PC-3 (cell line): Measurements from ENCODE around the gene CXorf58. TPM values are rescaled to one million over a fixed set of nuclear protein-coding genes. Genes with fewer than 3 reads are reported as not detected.

Experiments used
- ATAC-seq: fragments of 200-7000 bp; cut with Tn5 transposase; 2 replicates; pipeline ENCODE4 v1.9.1; 2020; ENCODE audit warnings: mild to moderate bottlenecking, moderate library complexity
- BruUV-seq: library from RNA; stranded (reverse); fragments of 400-500 nt; replicated peaks from 2 replicates; lab custom pipeline; 2021; lab: Mats Ljungman, UMichigan
- CTCF ChIA-PET: fragments of 300-600 bp; sonication (Branson Sonifier 250); formaldehyde crosslinking; loops from one replicate; lab custom pipeline; 2022; ENCODE audit warnings: antibody characterized with exemption; lab: Charles Lee
- POLR2A ChIA-PET: fragments of 300-600 bp; sonication (Branson Sonifier 250); formaldehyde crosslinking; loops from one replicate; lab custom pipeline; 2022; ENCODE audit warnings: antibody characterized with exemption; ENCODE audit not compliant: unreplicated experiment; lab: Charles Lee
- DNase-seq: peaks from one replicate; pipeline ENCODE4 v3.0.0-alpha.2; 2015
- H2AFZ ChIP-seq: fragments of 300-600 bp; sonication (generic); 2 replicates; pipeline ENCODE4 v1.6.0; 2016; ENCODE audit warnings: antibody characterized with exemption, low read length
- H3F3A ChIP-seq: fragments of 300-600 bp; sonication (generic); one replicate; pipeline ENCODE4 v1.6.0; 2017; ENCODE audit warnings: antibody characterized with exemption, low read length, control low read depth, mild to moderate bottlenecking; ENCODE audit not compliant: unreplicated experiment
- H3K27ac ChIP-seq: fragments of 300-600 bp; sonication (generic); 2 replicates; pipeline ENCODE4 v1.5.1; 2016; ENCODE audit warnings: mild to moderate bottlenecking, low read length
- H3K27me3 ChIP-seq: fragments of 300-600 bp; sonication (generic); 2 replicates; pipeline ENCODE4 v1.6.1; 2016; ENCODE audit warnings: low read length, mixed read lengths
- H3K36me3 ChIP-seq: fragments of 300-600 bp; sonication (generic); 2 replicates; pipeline ENCODE4 v1.6.1; 2016; ENCODE audit warnings: low read depth, mixed run types, low read length, mixed read lengths
- H3K4me1 ChIP-seq: fragments of 300-600 bp; sonication (generic); 2 replicates; pipeline ENCODE4 v1.5.1; 2016; ENCODE audit warnings: low read length; ENCODE audit not compliant: insufficient read depth
- H3K4me2 ChIP-seq: fragments of 300-600 bp; sonication (generic); 2 replicates; pipeline ENCODE4 v1.6.0; 2016; ENCODE audit warnings: low read length
- H3K4me3 ChIP-seq: fragments of 300-600 bp; sonication (generic); 2 replicates; pipeline ENCODE4 v1.5.1; 2016; ENCODE audit warnings: mild to moderate bottlenecking, low read length, mixed read lengths
- H3K79me2 ChIP-seq: fragments of 300-600 bp; sonication (generic); 2 replicates; pipeline ENCODE4 v1.6.1; 2017; ENCODE audit warnings: low read length, mixed read lengths
- H3K9ac ChIP-seq: fragments of 300-600 bp; sonication (generic); 2 replicates; pipeline ENCODE4 v1.6.0; 2016; ENCODE audit warnings: mild to moderate bottlenecking, low read length
- H3K9me2 ChIP-seq: fragments of 300-600 bp; sonication (generic); replicated peaks from 2 replicates; pipeline ENCODE4 v1.6.1; 2016; ENCODE audit warnings: mixed run types, low read length, mixed read lengths
- H3K9me3 ChIP-seq: fragments of 300-600 bp; sonication (generic); 2 replicates; pipeline ENCODE4 v1.6.1; 2016; ENCODE audit warnings: low read length, mixed read lengths
- H4K20me1 ChIP-seq: fragments of 300-600 bp; sonication (generic); 2 replicates; pipeline ENCODE4 v1.6.1; 2016; ENCODE audit warnings: low read length, mixed read lengths
- EZH2 ChIP-seq: fragments of 300-600 bp; sonication (generic); IDR thresholded peaks from one replicate; pipeline ENCODE4 v1.6.1; 2017; ENCODE audit warnings: antibody characterized with exemption, mild to moderate bottlenecking, low read length; ENCODE audit not compliant: unreplicated experiment
- EZH2phosphoT487 ChIP-seq: fragments of 300-600 bp; sonication (generic); IDR thresholded peaks from 2 replicates; pipeline ENCODE4 v1.6.1; 2018; ENCODE audit warnings: mild to moderate bottlenecking, antibody characterized with exemption, low read length, borderline replicate concordance
- intact Hi-C: fragments of 100-400 bp; cut with micrococcal nuclease; formaldehyde crosslinking; loops from 2 replicates; pipeline ENCODE4 v1.9.0; 2023
- total RNA-seq: library from RNA; depleted of rRNA; stranded (reverse); fragments of >200 nt; gene quantifications from 2 replicates; pipeline ENCODE4 v1.2.3, GENCODE V29; 2014
- TF ChIP-seq, protein P1 (sequence below): fragments of 300-600 bp; sonication (generic); conservative IDR thresholded peaks from 2 replicates; pipeline ENCODE4 v1.5.1; 2017; ENCODE audit warnings: antibody characterized with exemption, low read depth, mild to moderate bottlenecking, low read length

The CXorf58 gene
- total RNA-seq, 1 experiment from 2014 or later: not detected

DNA sequence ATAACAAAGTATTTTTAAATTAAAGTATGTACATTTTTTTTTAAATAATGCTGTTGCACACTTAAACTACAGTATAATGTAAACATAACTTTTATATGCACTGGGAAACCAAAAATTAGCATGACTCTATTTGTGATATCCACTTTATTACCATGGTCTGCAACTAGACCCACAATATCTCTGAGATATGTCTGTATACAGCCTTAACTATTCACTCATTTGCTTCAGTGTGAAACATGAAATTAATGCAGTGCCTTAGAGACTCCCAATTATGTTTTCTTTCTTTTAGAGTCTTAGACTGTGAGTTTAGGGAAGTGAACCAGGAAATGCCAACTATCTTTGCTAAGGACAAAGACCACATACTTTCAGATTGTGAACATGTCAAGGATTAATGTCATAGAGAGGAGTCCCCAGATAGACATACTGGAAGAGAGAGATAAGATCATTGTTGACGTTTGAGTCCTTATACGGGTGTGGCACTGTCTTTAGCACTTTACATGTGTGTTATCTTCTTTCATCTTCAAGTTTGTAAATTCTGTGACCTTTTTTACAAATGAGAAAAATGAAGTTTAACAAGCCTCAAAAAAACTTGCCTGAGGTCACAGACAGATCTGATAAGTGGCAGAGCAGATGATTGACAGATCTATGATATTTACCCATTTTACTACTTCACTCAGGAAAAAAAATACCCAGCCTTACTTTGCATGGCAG is 23.2 kb downstream of the CXorf58 start:
- ATAC-seq: peak; percentile 43
- Histone ChIP-seq H3K4me3 (no peak overlapping the region), H3K9ac (no peak overlapping the region), H3K9me3 (no peaks in the 10 kb centered on the region), H2AFZ (no peak overlapping the region), H3K27ac (no peak overlapping the region), H3K4me2 (no peak overlapping the region), H3K79me2 (no peaks in the 10 kb centered on the region), H3K27me3 (no peaks in the 10 kb centered on the region), H4K20me1 (no peaks in the 10 kb centered on the region), H3K9me2 (no peaks in the 10 kb centered on the region), H3K36me3 (no peaks in the 10 kb centered on the region), H3F3A (no peaks in the 10 kb centered on the region), H3K4me1 (peaks cover 8% of the 10 kb centered on the region)
- ChIA-PET CTCF (no interaction called here), POLR2A (no interaction called here)
- intact Hi-C loops: loop anchor here (10.0 kb wide), 1 partner anchor 94 kb away; the partner anchor contains the start of gene KLHL15
- no TSS peak for BruUV-seq
- peak; percentile 16 for DNase-seq
- no peak for TF ChIP-seq EZH2
- TF ChIP-seq, protein P1, sequence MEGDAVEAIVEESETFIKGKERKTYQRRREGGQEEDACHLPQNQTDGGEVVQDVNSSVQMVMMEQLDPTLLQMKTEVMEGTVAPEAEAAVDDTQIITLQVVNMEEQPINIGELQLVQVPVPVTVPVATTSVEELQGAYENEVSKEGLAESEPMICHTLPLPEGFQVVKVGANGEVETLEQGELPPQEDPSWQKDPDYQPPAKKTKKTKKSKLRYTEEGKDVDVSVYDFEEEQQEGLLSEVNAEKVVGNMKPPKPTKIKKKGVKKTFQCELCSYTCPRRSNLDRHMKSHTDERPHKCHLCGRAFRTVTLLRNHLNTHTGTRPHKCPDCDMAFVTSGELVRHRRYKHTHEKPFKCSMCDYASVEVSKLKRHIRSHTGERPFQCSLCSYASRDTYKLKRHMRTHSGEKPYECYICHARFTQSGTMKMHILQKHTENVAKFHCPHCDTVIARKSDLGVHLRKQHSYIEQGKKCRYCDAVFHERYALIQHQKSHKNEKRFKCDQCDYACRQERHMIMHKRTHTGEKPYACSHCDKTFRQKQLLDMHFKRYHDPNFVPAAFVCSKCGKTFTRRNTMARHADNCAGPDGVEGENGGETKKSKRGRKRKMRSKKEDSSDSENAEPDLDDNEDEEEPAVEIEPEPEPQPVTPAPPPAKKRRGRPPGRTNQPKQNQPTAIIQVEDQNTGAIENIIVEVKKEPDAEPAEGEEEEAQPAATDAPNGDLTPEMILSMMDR: no peak
- no peak for TF ChIP-seq EZH2phosphoT487

DNA sequence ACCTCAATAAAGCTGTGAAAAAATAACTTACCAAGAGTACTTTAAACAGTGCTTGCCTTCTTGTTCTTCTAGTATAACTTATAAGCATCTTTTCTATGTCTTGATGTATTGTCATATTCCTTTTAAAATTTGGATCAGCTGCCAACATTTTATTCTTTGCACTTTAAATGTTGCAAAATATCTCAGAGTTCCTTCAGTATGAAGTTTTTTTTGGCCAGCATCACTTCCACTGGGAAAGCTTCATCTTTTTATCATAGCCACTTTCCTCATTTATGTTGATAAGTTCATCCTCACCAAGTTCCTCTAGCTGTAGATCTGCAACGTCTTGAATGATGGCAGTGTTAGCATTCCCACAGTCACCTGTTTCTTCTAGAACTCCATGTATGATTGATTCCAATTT is 24.2 kb downstream of the CXorf58 start:
- H2AFZ ChIP-seq: no peak overlapping the region
- H4K20me1 ChIP-seq: no peaks in the 10 kb centered on the region
- ChIA-PET CTCF (no interaction called here), POLR2A (no interaction called here)
- ATAC-seq (no peak), DNase-seq (no peak)
- no peaks in the 10 kb centered on the region for H3F3A ChIP-seq
- no peaks in the 10 kb centered on the region for H3K9me3 ChIP-seq
- TF ChIP-seq, protein P1: no peak
- TF ChIP-seq EZH2phosphoT487: no peak
- no peak for TF ChIP-seq EZH2
- H3K9ac ChIP-seq: no peak overlapping the region
- no peaks in the 10 kb centered on the region for H3K27me3 ChIP-seq
- no peaks in the 10 kb centered on the region for H3K79me2 ChIP-seq
- intact Hi-C loops: loop anchor here (10.0 kb wide), 1 partner anchor 93 kb away; the partner anchor contains the start of gene KLHL15
- no peak overlapping the region for H3K27ac ChIP-seq
- BruUV-seq: no TSS peak
- H3K4me1 ChIP-seq: peaks cover 8% of the 10 kb centered on the region
- no peak overlapping the region for H3K4me2 ChIP-seq
- H3K4me3 ChIP-seq: no peak overlapping the region
- H3K36me3 ChIP-seq: no peaks in the 10 kb centered on the region
- H3K9me2 ChIP-seq: no peaks in the 10 kb centered on the region

DNA sequence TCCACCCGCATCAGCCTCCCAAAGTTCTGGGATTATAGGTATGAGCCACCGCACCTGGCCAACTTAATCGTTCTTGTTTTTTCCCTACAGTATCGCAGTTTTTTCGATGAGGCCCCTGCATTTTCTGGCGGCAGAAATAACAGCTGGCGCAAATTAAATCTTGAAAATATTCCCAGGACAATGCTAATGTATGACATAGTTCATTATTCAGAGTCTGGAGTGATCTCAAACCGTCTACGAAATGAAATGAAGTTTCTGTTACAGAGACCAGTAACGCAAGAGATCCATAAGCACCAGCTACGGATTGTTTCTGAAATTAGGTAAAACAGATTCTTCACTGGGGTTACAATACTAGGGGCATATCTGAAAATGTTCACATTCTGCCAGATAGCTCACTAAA is 27.3 kb downstream of the CXorf58 start:
- H3K27me3 ChIP-seq: no peaks in the 10 kb centered on the region
- ChIA-PET POLR2A (no interaction called here), CTCF (interaction anchor here (1.5 kb wide), 1 partner anchor 119 kb away, joined by 3 read pairs; no protein-coding TSS in a partner anchor)
- ATAC-seq (no peak), DNase-seq (no peak)
- no peaks in the 10 kb centered on the region for H3K36me3 ChIP-seq
- H3K79me2 ChIP-seq: no peaks in the 10 kb centered on the region
- intact Hi-C loops: loop anchor here (10.0 kb wide), 1 partner anchor 90 kb away; the partner anchor contains the start of gene KLHL15
- TF ChIP-seq, protein P1: no peak
- no peak for TF ChIP-seq EZH2
- no peak for TF ChIP-seq EZH2phosphoT487
- H3K4me1 ChIP-seq: peaks cover 8% of the 10 kb centered on the region
- H3K9me3 ChIP-seq: no peaks in the 10 kb centered on the region
- no peak overlapping the region for H2AFZ ChIP-seq
- H3K9me2 ChIP-seq: no peaks in the 10 kb centered on the region
- H3K9ac ChIP-seq: no peak overlapping the region
- BruUV-seq: no TSS peak
- H3F3A ChIP-seq: no peaks in the 10 kb centered on the region
- H4K20me1 ChIP-seq: no peaks in the 10 kb centered on the region
- no peak overlapping the region for H3K4me3 ChIP-seq
- no peak overlapping the region for H3K27ac ChIP-seq
- H3K4me2 ChIP-seq: no peak overlapping the region
